ENCODE measurements around the gene CIART. TPM values are rescaled to one million over a fixed set of nuclear protein-coding genes. Genes with fewer than 3 reads are reported as not detected.

Gene CIART
- total RNA-seq, 1 donor from 2014 or later = 2.7 TPM

GRCh38 chr1:150259217-150259616 is 23.1 kb upstream of the CIART start:
- Mint-ChIP-seq H3K27ac (peak overlapping the region; percentile 94), H3K9me3 (ENCODE audit: low read depth) (no peaks in the 10 kb centered on the region), H3K36me3 (ENCODE audit: insufficient read depth) (no peaks in the 10 kb centered on the region), H3K4me3 (ENCODE audit: low read depth) (peak overlapping the region; percentile 69), H3K27me3 (no peaks in the 10 kb centered on the region), H3K4me1 (ENCODE audit: low read depth) (peaks cover 53% of the 10 kb centered on the region)
- no peak for TF ChIP-seq CTCF (IDR thresholded peaks at IDR 0.05; ENCODE audit: unreplicated experiment)
- DNase-seq (ENCODE audit: low spot score, unreplicated experiment) = no peak

GRCh38 chr1:150259758-150260669 is 22.3 kb upstream of the CIART start:
- H3K4me1 Mint-ChIP-seq (ENCODE audit: low read depth) = peaks cover 53% of the 10 kb centered on the region
- no peaks in the 10 kb centered on the region for H3K36me3 Mint-ChIP-seq (ENCODE audit: insufficient read depth)
- no peak for TF ChIP-seq CTCF (IDR thresholded peaks at IDR 0.05; ENCODE audit: unreplicated experiment)
- peak overlapping the region; percentile 69 for H3K4me3 Mint-ChIP-seq (ENCODE audit: low read depth)
- no peaks in the 10 kb centered on the region for H3K9me3 Mint-ChIP-seq (ENCODE audit: low read depth)
- peak overlapping the region; percentile 94 for H3K27ac Mint-ChIP-seq
- no peak for DNase-seq (ENCODE audit: low spot score, unreplicated experiment)
- no peaks in the 10 kb centered on the region for H3K27me3 Mint-ChIP-seq

GRCh38 chr1:150261367-150261766 is 21.0 kb upstream of the CIART start:
- DNase-seq (ENCODE audit: low spot score, unreplicated experiment) = no peak
- Mint-ChIP-seq H3K4me3 (ENCODE audit: low read depth) (no peak overlapping the region), H3K36me3 (ENCODE audit: insufficient read depth) (peaks cover 4% of the 10 kb centered on the region), H3K27ac (no peak overlapping the region), H3K4me1 (ENCODE audit: low read depth) (peaks cover 44% of the 10 kb centered on the region), H3K27me3 (no peaks in the 10 kb centered on the region), H3K9me3 (ENCODE audit: low read depth) (no peaks in the 10 kb centered on the region)
- no peak for TF ChIP-seq CTCF (IDR thresholded peaks at IDR 0.05; ENCODE audit: unreplicated experiment)

GRCh38 chr1:150262388-150263320 is 19.7 kb upstream of the CIART start:
- no peak for TF ChIP-seq CTCF (IDR thresholded peaks at IDR 0.05; ENCODE audit: unreplicated experiment)
- H3K27ac Mint-ChIP-seq = peak overlapping the region; percentile 51
- H3K9me3 Mint-ChIP-seq (ENCODE audit: low read depth) = no peaks in the 10 kb centered on the region
- no peaks in the 10 kb centered on the region for H3K27me3 Mint-ChIP-seq
- peaks cover 38% of the 10 kb centered on the region for H3K4me1 Mint-ChIP-seq (ENCODE audit: low read depth)
- no peak overlapping the region for H3K4me3 Mint-ChIP-seq (ENCODE audit: low read depth)
- DNase-seq (ENCODE audit: low spot score, unreplicated experiment) = no peak
- peaks cover 6% of the 10 kb centered on the region for H3K36me3 Mint-ChIP-seq (ENCODE audit: insufficient read depth)

GRCh38 chr1:150263549-150263948 is 18.8 kb upstream of the CIART start:
- H3K27me3 Mint-ChIP-seq = no peaks in the 10 kb centered on the region
- H3K9me3 Mint-ChIP-seq (ENCODE audit: low read depth) = no peaks in the 10 kb centered on the region
- peaks cover 37% of the 10 kb centered on the region for H3K4me1 Mint-ChIP-seq (ENCODE audit: low read depth)
- no peak overlapping the region for H3K4me3 Mint-ChIP-seq (ENCODE audit: low read depth)
- H3K36me3 Mint-ChIP-seq (ENCODE audit: insufficient read depth) = peaks cover 6% of the 10 kb centered on the region
- H3K27ac Mint-ChIP-seq = no peak overlapping the region
- no peak for DNase-seq (ENCODE audit: low spot score, unreplicated experiment)
- no peak for TF ChIP-seq CTCF (IDR thresholded peaks at IDR 0.05; ENCODE audit: unreplicated experiment)

Data from progenitor cell of endocrine pancreas (in vitro differentiated cells).